ENCODE data around the gene HTT. TPM values are rescaled to one million over a fixed set of nuclear protein-coding genes. Genes with fewer than 3 reads are reported as not detected.

HTT gene
- total RNA-seq, 1 donor from 2014 or later = 65.2 TPM

DNA sequence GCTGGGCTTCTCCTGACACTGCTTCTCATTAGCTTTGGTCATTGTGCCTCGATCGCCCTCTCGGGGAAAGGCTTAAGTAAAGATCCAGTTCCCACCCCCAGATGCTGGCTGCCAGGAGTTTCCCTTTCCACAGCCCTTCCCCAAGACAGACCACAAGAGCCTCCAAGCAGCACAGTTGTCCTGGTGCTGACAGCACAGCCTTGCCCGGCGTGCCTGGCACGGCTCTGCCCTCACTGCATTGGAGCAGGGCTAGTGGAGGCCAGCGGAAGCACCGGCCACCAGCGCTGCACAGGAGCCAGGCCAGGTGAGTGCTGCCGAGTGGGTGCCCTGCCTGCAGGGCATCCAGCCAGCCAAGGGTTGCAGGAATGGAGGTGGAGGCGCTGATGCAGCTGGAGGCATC is 164.8 kb downstream of the HTT start:
- no peak overlapping the region for H2AFZ ChIP-seq (ENCODE audit: low read depth, low read length)
- FAIRE-seq (no peak), DNase-seq (ENCODE audit: low read depth) (no peak)
- no peak overlapping the region for H3K9ac ChIP-seq (ENCODE audit: low read length)
- Mint-ChIP-seq H3K4me3 (ENCODE audit: unreplicated experiment) (no peak overlapping the region), H3K36me3 (ENCODE audit: low read depth, unreplicated experiment) (peaks cover 17% of the 10 kb centered on the region), H3K27me3 (ENCODE audit: low read depth, unreplicated experiment) (no peaks in the 10 kb centered on the region), H3K27ac (ENCODE audit: unreplicated experiment) (no peak overlapping the region), H3K9me3 (ENCODE audit: unreplicated experiment) (peaks cover 3% of the 10 kb centered on the region), H3K4me1 (ENCODE audit: low read depth, unreplicated experiment) (peaks cover 2% of the 10 kb centered on the region)
- no peak overlapping the region for H3K27ac ChIP-seq (ENCODE audit: low read depth, low read length)
- H3K36me3 ChIP-seq (ENCODE audit: insufficient read depth, low read length) = peaks cover 6% of the 10 kb centered on the region
- H3K4me3 ChIP-seq (ENCODE audit: insufficient read depth, low read depth, low read length) = no peak overlapping the region
- H4K20me1 ChIP-seq (ENCODE audit: insufficient read depth, low read length) = peaks cover 15% of the 10 kb centered on the region
- no peak for TF ChIP-seq EZH2 (IDR thresholded peaks at IDR 0.05; ENCODE audit: insufficient read depth, low read length)
- TF ChIP-seq, protein P1, sequence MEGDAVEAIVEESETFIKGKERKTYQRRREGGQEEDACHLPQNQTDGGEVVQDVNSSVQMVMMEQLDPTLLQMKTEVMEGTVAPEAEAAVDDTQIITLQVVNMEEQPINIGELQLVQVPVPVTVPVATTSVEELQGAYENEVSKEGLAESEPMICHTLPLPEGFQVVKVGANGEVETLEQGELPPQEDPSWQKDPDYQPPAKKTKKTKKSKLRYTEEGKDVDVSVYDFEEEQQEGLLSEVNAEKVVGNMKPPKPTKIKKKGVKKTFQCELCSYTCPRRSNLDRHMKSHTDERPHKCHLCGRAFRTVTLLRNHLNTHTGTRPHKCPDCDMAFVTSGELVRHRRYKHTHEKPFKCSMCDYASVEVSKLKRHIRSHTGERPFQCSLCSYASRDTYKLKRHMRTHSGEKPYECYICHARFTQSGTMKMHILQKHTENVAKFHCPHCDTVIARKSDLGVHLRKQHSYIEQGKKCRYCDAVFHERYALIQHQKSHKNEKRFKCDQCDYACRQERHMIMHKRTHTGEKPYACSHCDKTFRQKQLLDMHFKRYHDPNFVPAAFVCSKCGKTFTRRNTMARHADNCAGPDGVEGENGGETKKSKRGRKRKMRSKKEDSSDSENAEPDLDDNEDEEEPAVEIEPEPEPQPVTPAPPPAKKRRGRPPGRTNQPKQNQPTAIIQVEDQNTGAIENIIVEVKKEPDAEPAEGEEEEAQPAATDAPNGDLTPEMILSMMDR (IDR thresholded peaks at IDR 0.05; ENCODE audit: insufficient read depth, low read depth, low read length) = no peak
- H3K4me2 ChIP-seq (ENCODE audit: low read length) = no peak overlapping the region
- no peaks in the 10 kb centered on the region for H3K4me1 ChIP-seq (ENCODE audit: insufficient read depth, low read length)
- no peaks in the 10 kb centered on the region for H3K79me2 ChIP-seq (ENCODE audit: insufficient read depth, low read length)
- H3K9me3 ChIP-seq (ENCODE audit: insufficient read depth, low read depth, low read length) = no peaks in the 10 kb centered on the region
- H3K27me3 ChIP-seq (ENCODE audit: insufficient read depth, low read length) = no peaks in the 10 kb centered on the region

DNA sequence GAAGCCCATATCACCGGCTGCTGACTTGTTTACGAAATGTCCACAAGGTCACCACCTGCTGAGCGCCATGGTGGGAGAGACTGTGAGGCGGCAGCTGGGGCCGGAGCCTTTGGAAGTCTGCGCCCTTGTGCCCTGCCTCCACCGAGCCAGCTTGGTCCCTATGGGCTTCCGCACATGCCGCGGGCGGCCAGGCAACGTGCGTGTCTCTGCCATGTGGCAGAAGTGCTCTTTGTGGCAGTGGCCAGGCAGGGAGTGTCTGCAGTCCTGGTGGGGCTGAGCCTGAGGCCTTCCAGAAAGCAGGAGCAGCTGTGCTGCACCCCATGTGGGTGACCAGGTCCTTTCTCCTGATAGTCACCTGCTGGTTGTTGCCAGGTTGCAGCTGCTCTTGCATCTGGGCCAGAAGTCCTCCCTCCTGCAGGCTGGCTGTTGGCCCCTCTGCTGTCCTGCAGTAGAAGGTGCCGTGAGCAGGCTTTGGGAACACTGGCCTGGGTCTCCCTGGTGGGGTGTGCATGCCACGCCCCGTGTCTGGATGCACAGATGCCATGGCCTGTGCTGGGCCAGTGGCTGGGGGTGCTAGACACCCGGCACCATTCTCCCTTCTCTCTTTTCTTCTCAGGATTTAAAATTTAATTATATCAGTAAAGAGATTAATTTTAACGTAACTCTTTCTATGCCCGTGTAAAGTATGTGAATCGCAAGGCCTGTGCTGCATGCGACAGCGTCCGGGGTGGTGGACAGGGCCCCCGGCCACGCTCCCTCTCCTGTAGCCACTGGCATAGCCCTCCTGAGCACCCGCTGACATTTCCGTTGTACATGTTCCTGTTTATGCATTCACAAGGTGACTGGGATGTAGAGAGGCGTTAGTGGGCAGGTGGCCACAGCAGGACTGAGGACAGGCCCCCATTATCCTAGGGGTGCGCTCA is 165.8 kb downstream of the HTT start:
- H3K4me2 ChIP-seq (ENCODE audit: low read length) = no peak overlapping the region
- no peak overlapping the region for H2AFZ ChIP-seq (ENCODE audit: low read depth, low read length)
- no peaks in the 10 kb centered on the region for H3K27me3 ChIP-seq (ENCODE audit: insufficient read depth, low read length)
- H3K9me3 Mint-ChIP-seq (ENCODE audit: unreplicated experiment) = no peaks in the 10 kb centered on the region
- TF ChIP-seq, protein P1 (IDR thresholded peaks at IDR 0.05; ENCODE audit: insufficient read depth, low read depth, low read length) = no peak
- no peak for TF ChIP-seq EZH2 (IDR thresholded peaks at IDR 0.05; ENCODE audit: insufficient read depth, low read length)
- no peaks in the 10 kb centered on the region for H3K79me2 ChIP-seq (ENCODE audit: insufficient read depth, low read length)
- no peak overlapping the region for H3K4me3 Mint-ChIP-seq (ENCODE audit: unreplicated experiment)
- H3K9me3 ChIP-seq (ENCODE audit: insufficient read depth, low read depth, low read length) = no peaks in the 10 kb centered on the region
- no peak overlapping the region for H3K27ac Mint-ChIP-seq (ENCODE audit: unreplicated experiment)
- no peaks in the 10 kb centered on the region for H3K4me1 ChIP-seq (ENCODE audit: insufficient read depth, low read length)
- H4K20me1 ChIP-seq (ENCODE audit: insufficient read depth, low read length) = peaks cover 14% of the 10 kb centered on the region
- H3K4me1 Mint-ChIP-seq (ENCODE audit: low read depth, unreplicated experiment) = no peaks in the 10 kb centered on the region
- H3K36me3 ChIP-seq (ENCODE audit: insufficient read depth, low read length) = peaks cover 5% of the 10 kb centered on the region
- no peaks in the 10 kb centered on the region for H3K27me3 Mint-ChIP-seq (ENCODE audit: low read depth, unreplicated experiment)
- H3K9ac ChIP-seq (ENCODE audit: low read length) = no peak overlapping the region
- H3K27ac ChIP-seq (ENCODE audit: low read depth, low read length) = no peak overlapping the region
- DNase-seq (ENCODE audit: low read depth) = no peak
- no peak overlapping the region for H3K4me3 ChIP-seq (ENCODE audit: insufficient read depth, low read depth, low read length)
- H3K36me3 Mint-ChIP-seq (ENCODE audit: low read depth, unreplicated experiment) = peaks cover 15% of the 10 kb centered on the region
- no peak for FAIRE-seq

All from astrocyte (in vitro differentiated cells and primary cell).